H1 (cell line): ENCODE data around the gene PI16. TPM values are rescaled to one million over a fixed set of nuclear protein-coding genes. Genes with fewer than 3 reads are reported as not detected.

Experiments
- CTCF ChIA-PET: fragments of 300-600 bp; sonication (Branson Sonifier 250); formaldehyde crosslinking; loops from one replicate; lab custom pipeline; 2021; ENCODE audit not compliant: partially characterized antibody; lab: Charles Lee
- POLR2A ChIA-PET: fragments of 300-600 bp; sonication (Branson Sonifier 250); formaldehyde crosslinking; loops from one replicate; lab custom pipeline; 2021; ENCODE audit warnings: inconsistent platforms; ENCODE audit not compliant: partially characterized antibody; lab: Charles Lee
- DNase-seq, 2 experiments: peaks; one replicate each; pipeline versions ENCODE4 v3.0.0 to v3.0.0-alpha.2; 2010 to 2022; ENCODE audit warnings: low spot score in 2 of 2, low read depth in 1 of 2, mixed read lengths in 1 of 2
- FAIRE-seq: peaks from 2 replicates; lab custom pipeline; 2011; peaks lifted over from hg19 to GRCh38; lab: Jason Lieb, UNC
- H2AFZ ChIP-seq: 2 replicates; pipeline ENCODE4 v1.8.1; 2012; ENCODE audit warnings: low read length, inconsistent platforms
- H2AK5ac ChIP-seq: 2 replicates; pipeline ENCODE4 v1.6.1; 2013; ENCODE audit warnings: low read depth, low read length
- H2BK120ac ChIP-seq: replicated peaks from 2 replicates; pipeline ENCODE3; 2013; ENCODE audit warnings: low read depth, low read length, inconsistent platforms
- H2BK12ac ChIP-seq: 2 replicates; pipeline ENCODE4 v1.6.1; 2013; ENCODE audit warnings: low read depth, low read length
- H2BK15ac ChIP-seq: 2 replicates; pipeline ENCODE4 v1.6.1; 2013; ENCODE audit warnings: low read length
- H2BK20ac ChIP-seq: 2 replicates; pipeline ENCODE4 v1.6.1; 2013; ENCODE audit warnings: low read length
- H2BK5ac ChIP-seq: 2 replicates; pipeline ENCODE4 v1.6.1; 2013; ENCODE audit warnings: low read depth, low read length
- H3K14ac ChIP-seq: 2 replicates; pipeline ENCODE4 v1.6.1; 2013; ENCODE audit warnings: inconsistent platforms; ENCODE audit not compliant: insufficient read length
- H3K18ac ChIP-seq: 2 replicates; pipeline ENCODE4 v1.6.1; 2013; ENCODE audit warnings: low read length; ENCODE audit errors: extremely low read depth
- H3K23ac ChIP-seq: 2 replicates; pipeline ENCODE4 v1.6.1; 2013; ENCODE audit warnings: inconsistent platforms; ENCODE audit not compliant: insufficient read length
- H3K23me2 ChIP-seq: 2 replicates; pipeline ENCODE4 v1.6.1; 2013; ENCODE audit warnings: low read depth, low read length
- H3K27ac ChIP-seq: 2 replicates; pipeline ENCODE4 v1.6.1; 2011; ENCODE audit warnings: low read depth, low read length, inconsistent platforms
- H3K27me3 ChIP-seq, 4 experiments: replicated peaks in 1 of 4; 1 replicate in 1 of 4; 2 replicates in 3 of 4; pipeline versions ENCODE4 v1.6.1 to v1.8.1; 2011 to 2013; ENCODE audit warnings: low read length in 3 of 4, mild to moderate bottlenecking in 3 of 4, inconsistent platforms in 2 of 4, mixed read lengths in 2 of 4, moderate library complexity in 1 of 4; ENCODE audit not compliant: control insufficient read depth in 3 of 4, insufficient read depth in 3 of 4; ENCODE audit errors: extremely low read depth in 1 of 4
- H3K36me3 ChIP-seq, 4 experiments: 2 replicates each; pipeline versions ENCODE4 v1.6.1 to v1.8.1; 2011 to 2013; ENCODE audit warnings: mild to moderate bottlenecking in 4 of 4, low read length in 3 of 4, moderate library complexity in 2 of 4, control low read depth in 1 of 4, inconsistent platforms in 1 of 4; ENCODE audit not compliant: insufficient read depth in 4 of 4, control insufficient read depth in 2 of 4
- H3K4ac ChIP-seq: replicated peaks from 2 replicates; pipeline ENCODE3; 2013; ENCODE audit warnings: low read length, low read depth, mixed read lengths, inconsistent platforms; ENCODE audit not compliant: insufficient read length
- H3K4me1 ChIP-seq, 4 experiments: replicated peaks in 1 of 4; 1 replicate in 1 of 4; 2 replicates in 3 of 4; pipeline versions ENCODE4 v1.6.1 to v1.8.1; 2011 to 2013; ENCODE audit warnings: low read length in 3 of 4, inconsistent platforms in 2 of 4, mixed read lengths in 1 of 4; ENCODE audit not compliant: insufficient read depth in 4 of 4, control insufficient read depth in 3 of 4
- H3K4me2 ChIP-seq, 2 experiments: 2 replicates each; pipeline versions ENCODE4 v1.6.1 to v1.8.1; 2011 to 2013; ENCODE audit warnings: low read depth in 2 of 2, low read length in 2 of 2, control low read depth in 1 of 2, inconsistent platforms in 1 of 2, mild to moderate bottlenecking in 1 of 2; ENCODE audit not compliant: insufficient read depth in 1 of 2
- H3K4me3 ChIP-seq, 4 experiments: fragments of 200-600, 300-600 bp in 1 of 4; sonication (generic), shearing (Covaris generic), sonication (Bioruptor Twin) in 1 of 4; 2 replicates each; pipeline versions ENCODE4 v1.5.1 to v1.8.1; 2011 to 2016; ENCODE audit warnings: low read length in 4 of 4, low read depth in 3 of 4, control low read depth in 2 of 4, inconsistent platforms in 2 of 4, mild to moderate bottlenecking in 2 of 4, mixed read lengths in 1 of 4, moderate library complexity in 1 of 4; ENCODE audit not compliant: insufficient read depth in 2 of 4; ENCODE audit errors: extremely low read depth in 1 of 4
- H3K56ac ChIP-seq: replicated peaks from 2 replicates; pipeline ENCODE3; 2013; ENCODE audit warnings: low read depth, mild to moderate bottlenecking, mixed read lengths, low read length, inconsistent platforms; ENCODE audit not compliant: insufficient read length
- H3K79me1 ChIP-seq: 2 replicates; pipeline ENCODE4 v1.6.1; 2013; ENCODE audit warnings: low read depth, low read length, control low read depth
- H3K79me2 ChIP-seq, 2 experiments: 2 replicates each; pipeline versions ENCODE4 v1.6.1 to v1.8.1; 2012 to 2013; ENCODE audit warnings: low read length in 2 of 2, mild to moderate bottlenecking in 2 of 2, inconsistent platforms in 1 of 2; ENCODE audit not compliant: insufficient read depth in 2 of 2, control insufficient read depth in 1 of 2
- H3K9ac ChIP-seq, 4 experiments: replicated peaks in 1 of 4; 1 replicate in 1 of 4; 2 replicates in 3 of 4; pipeline versions ENCODE4 v1.6.1 to v1.8.1; 2011 to 2013; ENCODE audit warnings: low read depth in 3 of 4, low read length in 3 of 4, control low read depth in 2 of 4, mild to moderate bottlenecking in 2 of 4, moderate library complexity in 2 of 4, inconsistent platforms in 1 of 4; ENCODE audit errors: extremely low read depth in 1 of 4
- H3K9me3 ChIP-seq, 2 experiments: 2 replicates each; pipeline versions ENCODE4 v1.6.1 to v1.8.1; 2012 to 2013; ENCODE audit warnings: mild to moderate bottlenecking in 2 of 2, moderate library complexity in 2 of 2, control low read depth in 1 of 2, inconsistent platforms in 1 of 2, low read depth in 1 of 2, low read length in 1 of 2, mixed read lengths in 1 of 2; ENCODE audit not compliant: insufficient read depth in 2 of 2
- H4K20me1 ChIP-seq, 2 experiments: replicated peaks in 1 of 2; 2 replicates each; pipeline versions ENCODE3 to v1.8.1; 2011 to 2013; ENCODE audit warnings: inconsistent platforms in 2 of 2, low read length in 2 of 2, mild to moderate bottlenecking in 1 of 2; ENCODE audit not compliant: insufficient read depth in 2 of 2, control insufficient read depth in 1 of 2
- H4K5ac ChIP-seq: 2 replicates; pipeline ENCODE4 v1.6.1; 2013; ENCODE audit warnings: low read length, low read depth, mixed read lengths, inconsistent platforms; ENCODE audit not compliant: insufficient read length
- H4K8ac ChIP-seq: 2 replicates; pipeline ENCODE4 v1.8.0; 2013; ENCODE audit warnings: mild to moderate bottlenecking, moderate library complexity, low read length, inconsistent platforms; ENCODE audit not compliant: insufficient read depth; ENCODE audit errors: extremely low read depth
- H4K91ac ChIP-seq: replicated peaks from 2 replicates; pipeline ENCODE3; 2013; ENCODE audit warnings: low read length, mixed read lengths, inconsistent platforms; ENCODE audit not compliant: insufficient read length
- ATF2 ChIP-seq: IDR thresholded peaks from 2 replicates; pipeline ENCODE4 v1.6.1; 2012; ENCODE audit warnings: low read length, inconsistent platforms
- CTCF ChIP-seq, 3 experiments: IDR thresholded peaks; 1 replicate in 2 of 3; 2 replicates in 1 of 3; pipeline versions ENCODE4 v1.5.1 to v1.6.1; 2011; ENCODE audit warnings: low read length in 3 of 3, mild to moderate bottlenecking in 3 of 3, inconsistent platforms in 2 of 3, low read depth in 1 of 3, moderate library complexity in 1 of 3; ENCODE audit not compliant: insufficient read depth in 1 of 3; ENCODE audit errors: control extremely low read depth in 1 of 3
- KDM5A ChIP-seq: fragments of 200-600 bp; IDR thresholded peaks from 2 replicates; pipeline ENCODE4 v1.7.1; 2012; ENCODE audit warnings: mild to moderate bottlenecking, low read length, inconsistent platforms, mixed read lengths
- RXRA ChIP-seq: IDR thresholded peaks from 2 replicates; pipeline ENCODE4 v1.6.1; 2011; ENCODE audit warnings: low read depth, mild to moderate bottlenecking, low read length, moderate library complexity; ENCODE audit not compliant: insufficient read depth
- SAP30 ChIP-seq: fragments of 300-600 bp; sonication (generic); IDR thresholded peaks from 2 replicates; pipeline ENCODE4 v1.7.1; 2012; ENCODE audit warnings: low read length, moderate library complexity, mild to moderate bottlenecking, inconsistent platforms; ENCODE audit not compliant: insufficient read depth, insufficient replicate concordance
- TAF1 ChIP-seq: IDR thresholded peaks from 2 replicates; pipeline ENCODE4 v1.6.1; 2011; ENCODE audit warnings: mild to moderate bottlenecking, low read depth, low read length
- TCF12 ChIP-seq: IDR thresholded peaks from 2 replicates; pipeline ENCODE4 v1.6.1; 2011; ENCODE audit warnings: low read depth, mild to moderate bottlenecking, low read length
- WGBS, 2 experiments: shearing (Covaris generic) in 1 of 2; methylation state at CpG; one replicate each; pipeline versions ENCODE4 v1.1.6 to v1.1.7; 2013 to 2015; ENCODE audit warnings: low lambda C conversion rate in 2 of 2, mixed read lengths in 2 of 2, inconsistent platforms in 1 of 2, low coverage in 1 of 2, missing lambda C conversion rate in 1 of 2; ENCODE audit not compliant: insufficient replicate concordance in 2 of 2, insufficient coverage in 1 of 2, insufficient read length in 1 of 2; ENCODE audit errors: extremely low coverage in 1 of 2, missing lambda C conversion rate in 1 of 2; 5-methylcytosine and 5-hydroxymethylcytosine counted together
- polyA plus RNA-seq, 7 experiments: library from polyadenylated mRNA; depleted of rRNA in 3 of 7; stranded (reverse) in 5 of 7; unstranded in 2 of 7; fragments of >200 nt in 5 of 7; fragments of 200-250 nt in 2 of 7; gene quantifications; 1 replicate in 5 of 7; 2 replicates in 1 of 7; 4 replicates in 1 of 7; pipeline versions ENCODE4 v1.2.1 to v1.2.3, GENCODE V29; 2011 to 2013; ENCODE audit warnings: missing spikeins in 2 of 7, mixed read lengths in 2 of 7
- total RNA-seq: library from RNA; stranded (reverse); fragmentation: NEBNext Ultra II Directional; extraction: Animal tissue kit (Norgen Biotek cat#: 25700); gene quantifications from 2 replicates; pipeline ENCODE4 v1.2.1, GENCODE V29; 2021

The PI16 gene
- total and polyA plus RNA-seq, 2 of the 8 experiments (the other 6 are each of a cell fraction or from before 2014, with no cell fraction given) = 0.05 TPM; not detected in 1

- Histone ChIP-seq H3K27ac (no peak overlapping the region), H3K18ac (no peak overlapping the region), H2AFZ (no peak overlapping the region), H3K79me1 (no peaks in the 10 kb centered on the region; the same call in 1 of the 2 replicates), H3K14ac (no peak overlapping the region), H4K8ac (no peak overlapping the region), H3K23me2 (no peaks in the 10 kb centered on the region), H3K23ac (no peak overlapping the region), H3K79me2 (no peaks in the 10 kb centered on the region), H3K4me1 (peaks cover 0 to 3% (median 2%) of the 10 kb centered on the region in 4 experiments; a peak in 3 of 7 replicates), H3K9ac (no peak overlapping the region), H3K4me2 (no peak overlapping the region), H3K56ac (no peak overlapping the region), H4K5ac (no peak overlapping the region), H3K4ac (no peak overlapping the region), H3K36me3 (peaks cover 35 to 58% (median 53%) of the 10 kb centered on the region in 4 experiments), H4K20me1 (peaks cover 3 to 6% of the 10 kb centered on the region in 2 experiments), H3K9me3 (no peaks in the 10 kb centered on the region), H2BK15ac (no peak overlapping the region), H2BK12ac (no peak overlapping the region), H4K91ac (no peak overlapping the region), H2BK120ac (no peak overlapping the region), H3K4me3 (no peak overlapping the region), H2BK20ac (no peak overlapping the region), H3K27me3 (no peaks in the 10 kb centered on the region), H2AK5ac (no peak overlapping the region), H2BK5ac (no peak overlapping the region)
- ChIA-PET CTCF (interaction anchor here (2.0 kb wide), 1 partner anchor 9 kb away, joined by 9 read pairs; no protein-coding TSS in a partner anchor), POLR2A (interaction anchor here (1.5 kb wide), 1 partner anchor 12 kb away, joined by 3 read pairs; no protein-coding TSS in a partner anchor)
- FAIRE-seq (no peak), DNase-seq (no peak)
- WGBS, 2 experiments = 86% methylated on average over 16 of the region's 16 CpGs; no CpG with 5 or more reads in 1 of the 2 experiments
- TF ChIP-seq CTCF (IDR thresholded peaks at IDR 0.05; ENCODE audit: control extremely low read depth in 1 of 3, insufficient read depth in 1 of 3, low read depth in 1 of 3, low read length in 3 of 3) (no peak), TAF1 (no peak), TCF12 (no peak), RXRA (no peak), KDM5A (no peak), ATF2 (no peak), SAP30 (no peak)
These were observed 13.9 kb downstream of the PI16 start for GRCh38 chr6:36968266-36968977.
